ENCODE results near the gene ITGA1. TPM values are rescaled to one million over a fixed set of nuclear protein-coding genes. Genes with fewer than 3 reads are reported as not detected.

Gene ITGA1
- total RNA-seq, 1 experiment from 2014 or later, result 1.6 TPM

DNA sequence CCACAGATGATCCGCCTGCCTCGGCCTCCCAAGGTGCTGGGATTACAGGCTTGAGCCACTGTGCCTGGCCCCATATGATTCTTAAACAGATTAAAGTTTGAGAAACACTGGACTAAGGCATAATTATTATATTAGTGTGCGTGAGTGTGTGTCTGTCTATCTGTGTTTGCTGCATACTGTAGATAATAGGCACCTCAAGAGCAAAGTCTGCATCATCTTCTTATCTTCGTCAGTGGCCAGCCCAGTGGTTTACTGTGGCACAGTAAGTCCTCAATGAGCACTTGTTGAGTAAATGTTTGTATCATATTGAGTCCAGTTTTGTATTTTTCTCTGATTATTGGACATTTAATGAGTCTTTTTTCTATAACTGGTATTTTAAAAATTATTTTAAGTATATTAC lies 81.7 kb downstream of the ITGA1 start:
- POLR2A ChIA-PET, result no interaction called here
- CTCF ChIA-PET, result no interaction called here
- Histone ChIP-seq H3K4me3 (ENCODE audit: low read depth in 2 of 2, low read length in 2 of 2) (no peak overlapping the region), H3K27ac (ENCODE audit: low read length) (no peak overlapping the region), H3K36me3 (ENCODE audit: control insufficient read depth, insufficient read depth, low read length) (no peaks in the 10 kb centered on the region), H3K27me3 (ENCODE audit: control insufficient read depth, insufficient read depth, low read length) (no peaks in the 10 kb centered on the region; the same call in 1 of the 2 replicates), H3K4me1 (ENCODE audit: control insufficient read depth, insufficient read depth, low read length) (no peaks in the 10 kb centered on the region), H3K9me3 (ENCODE audit: control insufficient read depth, insufficient read depth, low read depth, low read length) (no peaks in the 10 kb centered on the region)
- no peak for ATAC-seq
- intact Hi-C loops (cut with micrococcal nuclease; ENCODE audit: unreplicated experiment) (no loop called here), in situ Hi-C loops (cut with HindIII; ENCODE audit: low pct_unique_long_range_greater_than_20kb, low sequenced_read_pairs) (no loop called here)
- DNase-seq (ENCODE audit: low read depth, low spot score), result no peak
- no TSS peak for BruUV-seq (replicated peaks)
- no peak for TF ChIP-seq POLR2AphosphoS5 (IDR thresholded peaks at IDR 0.05; ENCODE audit: low read depth, low read length)
- no peak for TF ChIP-seq REST (IDR thresholded peaks at IDR 0.05; ENCODE audit: insufficient read depth in 1 of 2, low read depth in 2 of 2, low read length in 1 of 2)
- no peak for TF ChIP-seq CTCF (IDR thresholded peaks at IDR 0.05)
- TF ChIP-seq TCF7L2 (IDR thresholded peaks at IDR 0.05; ENCODE audit: low read depth, low read length), result no peak

DNA sequence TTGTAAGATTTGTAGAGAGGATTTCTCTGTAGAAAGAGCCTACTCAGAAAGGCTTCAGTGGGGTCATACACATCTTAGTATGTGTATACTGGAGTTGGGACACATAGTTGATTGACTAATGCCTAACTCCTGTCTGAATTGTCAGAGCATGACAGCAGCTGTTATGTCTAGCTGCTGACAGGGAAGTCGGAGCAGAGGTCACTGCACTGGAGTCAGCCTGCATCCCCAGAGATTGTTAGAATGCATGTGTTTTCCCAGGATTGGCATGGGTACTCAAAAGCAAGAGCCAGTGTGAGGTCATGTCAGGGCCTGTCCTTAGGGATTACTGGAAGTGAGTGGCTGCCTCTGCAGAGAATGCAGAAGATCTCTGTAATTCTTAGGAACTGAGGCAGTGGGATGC lies 82.7 kb downstream of the ITGA1 start:
- no peaks in the 10 kb centered on the region for H3K4me1 ChIP-seq (ENCODE audit: control insufficient read depth, insufficient read depth, low read length)
- intact Hi-C loops (cut with micrococcal nuclease; ENCODE audit: unreplicated experiment) (no loop called here), in situ Hi-C loops (cut with HindIII; ENCODE audit: low pct_unique_long_range_greater_than_20kb, low sequenced_read_pairs) (no loop called here)
- ATAC-seq (no peak), DNase-seq (ENCODE audit: low read depth, low spot score) (no peak)
- no peaks in the 10 kb centered on the region; the same call in 1 of the 2 replicates for H3K27me3 ChIP-seq (ENCODE audit: control insufficient read depth, insufficient read depth, low read length)
- POLR2A ChIA-PET, result no interaction called here
- CTCF ChIA-PET, result no interaction called here
- no peaks in the 10 kb centered on the region for H3K36me3 ChIP-seq (ENCODE audit: control insufficient read depth, insufficient read depth, low read length)
- H3K4me3 ChIP-seq (ENCODE audit: low read depth in 2 of 2, low read length in 2 of 2), result no peak overlapping the region
- BruUV-seq (replicated peaks), result no TSS peak
- TF ChIP-seq POLR2AphosphoS5 (IDR thresholded peaks at IDR 0.05; ENCODE audit: low read depth, low read length), result no peak
- no peak for TF ChIP-seq REST (IDR thresholded peaks at IDR 0.05; ENCODE audit: insufficient read depth in 1 of 2, low read depth in 2 of 2, low read length in 1 of 2)
- TF ChIP-seq TCF7L2 (IDR thresholded peaks at IDR 0.05; ENCODE audit: low read depth, low read length), result no peak
- no peak for TF ChIP-seq CTCF (IDR thresholded peaks at IDR 0.05)
- no peak for TF ChIP-seq SIN3A (IDR thresholded peaks at IDR 0.05; ENCODE audit: borderline replicate concordance, insufficient read depth, low read depth, low read length)
- no peak overlapping the region for H3K27ac ChIP-seq (ENCODE audit: low read length)
- H3K9me3 ChIP-seq (ENCODE audit: control insufficient read depth, insufficient read depth, low read depth, low read length), result no peaks in the 10 kb centered on the region

Measured in Panc1 (cell line).